Aorta (tissue), 5 donors: ENCODE results near the gene ADAMTSL5. TPM values are rescaled to one million over a fixed set of nuclear protein-coding genes. Genes with fewer than 3 reads are reported as not detected.

Experiments
- ATAC-seq: fragments of 200-7000 bp; cut with Tn5 transposase; one replicate; pipeline ENCODE4 v1.9.1; 2022; ENCODE audit warnings: moderate library complexity; ENCODE audit not compliant: low FRiP score
- DNase-seq, 2 donors: peaks; one replicate each; pipeline ENCODE4 v3.0.0-alpha.2; 2020
- H3K27ac ChIP-seq, 2 donors: one replicate each; pipeline ENCODE4 v1.5.1; 2013; ENCODE audit warnings: low read length in 2 of 2, mild to moderate bottlenecking in 2 of 2, moderate library complexity in 2 of 2, control low read depth in 1 of 2, inconsistent platforms in 1 of 2, low read depth in 1 of 2
- H3K27me3 ChIP-seq, 2 donors: one replicate each; pipeline ENCODE4 v1.6.1; 2013; ENCODE audit warnings: control low read depth in 1 of 2, low read length in 1 of 2, mild to moderate bottlenecking in 1 of 2, moderate library complexity in 1 of 2; ENCODE audit not compliant: insufficient read depth in 2 of 2, control insufficient read depth in 1 of 2
- H3K36me3 ChIP-seq, 2 donors: one replicate each; pipeline ENCODE4 v1.6.1; 2013; ENCODE audit warnings: control low read depth in 1 of 2, low read length in 1 of 2, mild to moderate bottlenecking in 1 of 2; ENCODE audit not compliant: insufficient read depth in 2 of 2, control insufficient read depth in 1 of 2
- H3K4me1 ChIP-seq, 2 donors: one replicate each; pipeline ENCODE4 v1.6.1; 2013; ENCODE audit warnings: low read length in 2 of 2, control low read depth in 1 of 2, mild to moderate bottlenecking in 1 of 2, moderate library complexity in 1 of 2; ENCODE audit not compliant: insufficient read depth in 2 of 2, control insufficient read depth in 1 of 2
- H3K4me3 ChIP-seq, 2 donors: one replicate each; pipeline ENCODE4 v1.5.1; 2013; ENCODE audit warnings: low read length in 2 of 2, control low read depth in 1 of 2, mild to moderate bottlenecking in 1 of 2
- H3K9me3 ChIP-seq: one replicate; pipeline ENCODE4 v1.6.1; 2013; ENCODE audit warnings: mild to moderate bottlenecking, low read length; ENCODE audit not compliant: control insufficient read depth
- WGBS, 2 donors: extraction: QIAGEN DNeasy Blood & Tissue Kit; methylation state at CpG; one replicate each; pipeline ENCODE4 v1.1.7; 2013; 5-methylcytosine and 5-hydroxymethylcytosine counted together
- intact Hi-C, 2 donors: fragments of 100-400 bp; cut with DNase I; formaldehyde crosslinking; loops; one replicate each; pipeline versions ENCODE4 v1.14.2 to v1.15.0; 2022
- polyA plus RNA-seq, 2 donors: library from polyadenylated mRNA; stranded (reverse); fragments of 200-250 nt; gene quantifications; one replicate each; pipeline ENCODE4 v1.2.3, GENCODE V29; 2013
- total RNA-seq, 2 donors: library from RNA; stranded (reverse); fragmentation: NEBNext Ultra II Directional; extraction: Animal tissue kit (Norgen Biotek cat#: 25700); gene quantifications; one replicate each; pipeline ENCODE4 v1.2.1, GENCODE V29; 2021
- donor health status: healthy with polysubstance abuse.
- donor health status: Bipolar disorder and iron deficiency.
- donor health status: DM: no; HTN: no; CAD: no.
- donor health status: DM: no; HTN: no; CAD: no.
- donor health status: DM: yes; HTN: yes; CAD: no.

ADAMTSL5 gene
- total and polyA plus RNA-seq, 4 donors: 3.1 to 18.2 (median 6.1) TPM

- H3K27me3 ChIP-seq: no peaks in the 10 kb centered on the region
- 91 to 95% methylated on average over 36 of the region's 36 CpGs for WGBS, 2 donors
- no peak for ATAC-seq
- H3K9me3 ChIP-seq: no peaks in the 10 kb centered on the region
- H3K4me3 ChIP-seq: no peak overlapping the region
- H3K27ac ChIP-seq: no peak overlapping the region
- intact Hi-C loops: no loop called here
- no peaks in the 10 kb centered on the region for H3K4me1 ChIP-seq
- DNase-seq: no peak
- no peaks in the 10 kb centered on the region for H3K36me3 ChIP-seq
Measured at GRCh38 chr19:1460033-1460995, 52.5 kb downstream of the ADAMTSL5 start.

- intact Hi-C loops: no loop called here
- no peaks in the 10 kb centered on the region for H3K9me3 ChIP-seq
- no peak for ATAC-seq
- no peak for DNase-seq
- H3K4me1 ChIP-seq: no peaks in the 10 kb centered on the region
- H3K27me3 ChIP-seq: no peaks in the 10 kb centered on the region
- 83 to 85% methylated on average over 9 of the region's 9 CpGs for WGBS, 2 donors
- no peak overlapping the region for H3K4me3 ChIP-seq
- H3K27ac ChIP-seq: no peak overlapping the region
- no peaks in the 10 kb centered on the region for H3K36me3 ChIP-seq
Measured at GRCh38 chr19:1459479-1459878, 53.3 kb downstream of the ADAMTSL5 start.

DNA sequence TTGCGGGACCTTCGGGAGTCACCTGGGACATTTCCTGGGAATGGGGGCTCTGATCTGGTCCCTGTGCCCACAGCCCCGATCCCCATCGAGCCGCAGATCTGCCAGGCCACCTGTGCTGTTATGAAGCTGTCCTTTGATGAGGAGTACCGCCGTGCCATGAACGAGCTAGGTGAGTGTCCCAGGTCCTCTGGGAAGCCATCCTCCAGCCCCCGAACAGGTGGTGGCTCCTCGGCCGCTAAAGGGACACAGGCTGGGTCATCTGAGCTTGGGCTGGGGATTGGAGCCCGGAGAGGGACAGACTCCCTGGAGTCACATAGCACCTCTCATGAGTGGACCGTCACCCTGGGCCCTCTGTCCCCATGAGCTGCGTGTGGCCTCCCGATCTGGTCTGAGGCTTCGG is 54.9 kb downstream of the ADAMTSL5 start:
- ATAC-seq: no peak
- Histone ChIP-seq H3K27me3 (no peaks in the 10 kb centered on the region), H3K4me3 (no peak overlapping the region), H3K9me3 (no peaks in the 10 kb centered on the region), H3K36me3 (no peaks in the 10 kb centered on the region), H3K4me1 (no peaks in the 10 kb centered on the region), H3K27ac (no peak overlapping the region)
- no peak for DNase-seq
- WGBS, 2 donors: 86 to 92% methylated on average over 16 of the region's 16 CpGs
- intact Hi-C loops: no loop called here

DNA sequence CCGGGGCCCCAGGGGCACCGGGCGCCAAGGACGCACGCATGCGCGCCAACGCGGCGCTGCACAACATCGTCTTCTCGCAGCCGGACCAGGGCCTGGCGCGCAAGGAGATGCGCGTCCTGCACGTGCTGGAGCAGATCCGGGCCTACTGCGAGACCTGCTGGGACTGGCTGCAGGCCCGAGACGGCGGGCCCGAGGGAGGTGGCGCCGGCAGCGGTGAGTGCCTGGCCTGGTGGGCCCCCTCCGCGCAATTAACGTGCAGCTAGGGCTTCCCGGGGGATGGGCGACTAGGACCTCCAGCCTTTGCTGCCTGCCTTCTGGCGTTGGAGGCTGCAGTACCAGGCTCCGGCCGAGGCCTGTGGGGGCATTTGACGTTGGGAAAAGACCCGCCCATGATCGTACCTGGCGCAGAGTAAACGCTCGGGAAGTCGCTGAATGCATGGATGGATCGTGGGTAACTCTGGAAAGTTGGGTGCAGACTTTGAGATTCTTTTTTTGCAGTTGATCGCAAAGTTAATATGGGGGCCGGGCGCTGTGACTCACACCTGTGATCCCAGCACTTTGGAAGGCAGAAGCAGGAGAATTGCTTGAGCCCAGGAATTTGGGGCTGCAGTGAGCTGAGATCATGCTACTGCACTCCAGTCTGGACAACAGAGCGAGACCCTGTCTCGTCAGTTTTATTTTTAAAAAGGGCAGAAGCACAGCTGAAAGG is 55.6 kb downstream of the ADAMTSL5 start:
- no peak for ATAC-seq
- no peak for DNase-seq
- H3K36me3 ChIP-seq: no peaks in the 10 kb centered on the region

DNA sequence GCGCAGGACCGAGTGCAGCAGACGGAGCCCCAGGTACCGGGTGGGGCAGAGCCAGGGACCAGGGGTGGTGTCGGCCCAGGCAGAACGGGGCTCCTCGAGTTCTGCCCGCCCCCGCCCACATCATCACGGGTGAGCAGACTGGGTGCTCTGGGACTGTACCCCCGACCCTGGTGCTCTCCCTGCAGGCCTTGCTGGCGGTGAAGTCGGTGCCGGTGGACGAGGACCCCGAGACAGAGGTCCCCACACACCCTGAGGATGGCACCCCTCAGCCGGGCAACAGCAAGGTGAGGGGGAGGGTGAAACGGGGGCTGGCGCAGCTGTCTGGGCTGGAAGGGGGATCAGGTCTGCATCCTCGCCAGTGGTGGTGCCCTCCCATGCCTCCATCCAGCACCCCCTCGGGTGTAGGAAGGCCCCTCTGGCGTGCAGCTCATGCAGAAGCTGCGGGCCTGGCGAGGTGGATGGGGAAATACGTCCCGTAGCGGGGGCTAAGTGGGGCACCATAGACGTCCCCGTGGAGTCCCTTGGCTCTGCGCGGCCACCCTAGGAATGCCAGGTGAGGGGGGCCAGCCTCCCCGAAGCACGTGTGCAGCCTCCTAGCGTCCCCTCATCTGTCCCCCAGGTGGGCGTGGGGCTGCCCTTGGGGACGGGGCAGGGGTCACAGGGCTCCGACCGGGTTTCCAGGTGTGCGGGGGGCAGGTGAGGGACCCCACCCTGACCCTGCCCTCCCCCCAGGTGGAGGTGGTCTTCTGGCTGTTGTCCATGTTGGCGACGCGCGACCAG is 56.5 kb downstream of the ADAMTSL5 start:
- DNase-seq: no peak
- no peak for ATAC-seq
- Histone ChIP-seq H3K9me3 (no peaks in the 10 kb centered on the region), H3K4me3 (no peak overlapping the region), H3K27ac (no peak overlapping the region), H3K27me3 (no peaks in the 10 kb centered on the region), H3K36me3 (no peaks in the 10 kb centered on the region), H3K4me1 (no peaks in the 10 kb centered on the region)
- 22 to 29% methylated on average over 43 of the region's 43 CpGs for WGBS, 2 donors
- intact Hi-C loops: no loop called here

More for the DNA sequence above, 55.6 kb downstream of the ADAMTSL5 start:
- Histone ChIP-seq H3K9me3 (no peaks in the 10 kb centered on the region), H3K27me3 (no peaks in the 10 kb centered on the region), H3K4me1 (no peaks in the 10 kb centered on the region), H3K4me3 (no peak overlapping the region), H3K27ac (no peak overlapping the region)
- WGBS, 2 donors: 13% methylated on average over 48 of the region's 48 CpGs
- intact Hi-C loops: no loop called here

DNA sequence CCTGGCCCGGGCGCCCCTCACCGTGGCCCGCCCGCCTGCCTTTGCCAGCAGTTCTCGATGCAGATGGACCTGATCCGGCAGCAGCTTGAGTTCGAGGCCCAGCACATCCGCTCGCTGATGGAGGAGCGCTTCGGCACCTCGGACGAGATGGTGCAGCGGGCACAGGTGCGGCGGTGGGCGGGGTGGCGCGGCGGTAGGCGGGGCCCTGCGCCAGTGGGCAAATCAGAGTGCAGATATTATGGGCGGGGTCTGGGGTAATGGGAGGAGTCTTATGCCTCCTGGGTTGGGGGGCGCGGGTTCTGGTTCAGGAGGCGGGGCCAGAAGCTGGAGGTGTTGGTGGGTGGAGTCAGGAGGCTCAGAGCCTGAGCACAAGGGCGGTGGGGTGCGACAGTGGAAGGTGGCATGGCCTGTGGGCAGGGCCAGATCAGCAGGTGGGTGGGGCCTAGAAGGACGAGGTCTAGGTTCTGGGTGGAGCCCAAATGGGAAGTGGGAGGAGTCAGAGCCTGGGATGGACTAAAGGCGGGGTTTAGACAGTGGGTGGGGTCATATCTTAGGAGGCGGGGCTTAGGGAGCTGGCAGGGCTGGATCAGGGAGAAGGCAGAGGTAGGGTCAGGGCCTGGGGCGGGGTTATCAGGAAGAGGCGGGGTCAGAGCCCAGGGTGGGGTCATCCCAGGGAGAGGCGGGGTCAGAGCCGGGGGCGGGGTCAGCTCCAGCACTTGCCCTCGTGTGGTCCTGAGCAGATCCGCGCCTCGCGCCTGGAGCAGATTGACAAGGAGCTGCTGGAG is 57.3 kb downstream of the ADAMTSL5 start:
- no peaks in the 10 kb centered on the region for H3K27me3 ChIP-seq
- ATAC-seq (peak; percentile 19), DNase-seq (no peak)
- WGBS, 2 donors: 6 to 7% methylated on average over 39 to 42 of the region's 42 CpGs
- no peak overlapping the region for H3K4me3 ChIP-seq
- no peaks in the 10 kb centered on the region for H3K4me1 ChIP-seq
- no peak overlapping the region for H3K27ac ChIP-seq
- intact Hi-C loops: no loop called here
- H3K36me3 ChIP-seq: no peaks in the 10 kb centered on the region
- H3K9me3 ChIP-seq: no peaks in the 10 kb centered on the region
